A673 (cell line): ENCODE measurements around the gene MRPL1.

ENCODE experiments used
- EZH2 ChIP-seq: fragments of 200-600 bp; sonication (generic); IDR thresholded peaks from 2 replicates; pipeline ENCODE4 v1.6.1; 2017; ENCODE audit warnings: borderline replicate concordance, low read depth, mild to moderate bottlenecking, mixed read lengths, antibody characterized with exemption, low read length; ENCODE audit not compliant: poor library complexity, severe bottlenecking
- TF ChIP-seq, protein P1 (sequence below): fragments of 300-800, 200-600 bp; sonication (generic); conservative IDR thresholded peaks from 2 replicates; pipeline ENCODE4 v1.5.1; 2017; ENCODE audit warnings: low read depth, mild to moderate bottlenecking, antibody characterized with exemption, low read length, moderate library complexity, mixed read lengths

- TF ChIP-seq, protein P1, sequence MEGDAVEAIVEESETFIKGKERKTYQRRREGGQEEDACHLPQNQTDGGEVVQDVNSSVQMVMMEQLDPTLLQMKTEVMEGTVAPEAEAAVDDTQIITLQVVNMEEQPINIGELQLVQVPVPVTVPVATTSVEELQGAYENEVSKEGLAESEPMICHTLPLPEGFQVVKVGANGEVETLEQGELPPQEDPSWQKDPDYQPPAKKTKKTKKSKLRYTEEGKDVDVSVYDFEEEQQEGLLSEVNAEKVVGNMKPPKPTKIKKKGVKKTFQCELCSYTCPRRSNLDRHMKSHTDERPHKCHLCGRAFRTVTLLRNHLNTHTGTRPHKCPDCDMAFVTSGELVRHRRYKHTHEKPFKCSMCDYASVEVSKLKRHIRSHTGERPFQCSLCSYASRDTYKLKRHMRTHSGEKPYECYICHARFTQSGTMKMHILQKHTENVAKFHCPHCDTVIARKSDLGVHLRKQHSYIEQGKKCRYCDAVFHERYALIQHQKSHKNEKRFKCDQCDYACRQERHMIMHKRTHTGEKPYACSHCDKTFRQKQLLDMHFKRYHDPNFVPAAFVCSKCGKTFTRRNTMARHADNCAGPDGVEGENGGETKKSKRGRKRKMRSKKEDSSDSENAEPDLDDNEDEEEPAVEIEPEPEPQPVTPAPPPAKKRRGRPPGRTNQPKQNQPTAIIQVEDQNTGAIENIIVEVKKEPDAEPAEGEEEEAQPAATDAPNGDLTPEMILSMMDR = no peak
- no peak for TF ChIP-seq EZH2
Observed at GRCh38 chr4:77854431-77855111, 8.1 kb upstream of the MRPL1 start.
